ENCODE results near the gene TNFAIP8L1.

- TF ChIP-seq EZH2 (IDR thresholded peaks at IDR 0.05; ENCODE audit: borderline replicate concordance, low read length) (no peak), CTCF (conservative IDR thresholded peaks at IDR 0.05 in 1 of 2, IDR thresholded peaks at IDR 0.05 in 1 of 2; ENCODE audit: extremely low read depth in 1 of 2, insufficient read depth in 1 of 2, low read depth in 1 of 2, low read length in 2 of 2) (no peak)
Observed at GRCh38 chr19:4590559-4590958, 48.8 kb upstream of the TNFAIP8L1 start.
